Measurements from ENCODE around the gene SESN1.

The SESN1 gene

GRCh38 chr6:109024784-109025183, 69.9 kb downstream of the SESN1 start:
- no CpG with 5 or more reads among the region's 4 CpGs for WGBS, 2 donors (ENCODE audit: extremely low coverage in 2 of 2, insufficient read length in 2 of 2, insufficient replicate concordance in 1 of 2)
- Histone ChIP-seq H3K4ac (ENCODE audit: low read length) (no peak overlapping the region), H2BK12ac (ENCODE audit: low read length) (no peak overlapping the region), H3K36me3 (replicated peaks in 1 of 2; ENCODE audit: control insufficient read depth in 2 of 2, insufficient read depth in 2 of 2, low read length in 2 of 2) (no peaks in the 10 kb centered on the region), H3K9ac (ENCODE audit: low read depth, low read length, poor library complexity) (no peak overlapping the region), H3K18ac (ENCODE audit: low read length) (no peak overlapping the region), H4K91ac (ENCODE audit: low read depth, low read length, poor library complexity) (no peak overlapping the region), H3K4me1 (ENCODE audit: control insufficient read depth in 2 of 2, insufficient read depth in 1 of 2, low read depth in 1 of 2, low read length in 2 of 2) (peaks cover 0 to 2% of the 10 kb centered on the region in 2 donors), H3K4me2 (ENCODE audit: insufficient read depth, low read length, poor library complexity, severe bottlenecking) (no peak overlapping the region), H3K23ac (ENCODE audit: low read depth, low read length, poor library complexity) (no peak overlapping the region), H3K4me3 (ENCODE audit: low read length in 2 of 2) (no peak overlapping the region), H4K8ac (ENCODE audit: low read depth, low read length) (no peak overlapping the region), H3K27ac (replicated peaks; ENCODE audit: low read length) (no peak overlapping the region), H2AFZ (ENCODE audit: low read length) (no peak overlapping the region), H3K79me1 (ENCODE audit: low read depth, low read length) (no peaks in the 10 kb centered on the region), H2BK5ac (ENCODE audit: low read length) (no peak overlapping the region), H3K9me3 (replicated peaks in 1 of 2; ENCODE audit: control insufficient read depth in 2 of 2, insufficient read depth in 1 of 2, low read depth in 1 of 2, low read length in 2 of 2) (no peaks in the 10 kb centered on the region), H2BK15ac (ENCODE audit: low read length) (no peak overlapping the region), H3K27me3 (ENCODE audit: control insufficient read depth in 3 of 3, insufficient read depth in 3 of 3, low read depth in 1 of 3, low read length in 3 of 3) (no peaks in the 10 kb centered on the region), H3K14ac (ENCODE audit: low read length) (no peak overlapping the region), H2AK5ac (ENCODE audit: low read depth, low read length) (no peak overlapping the region), H2BK120ac (ENCODE audit: low read depth, low read length) (no peak overlapping the region)
- DNase-seq (ENCODE audit: low spot score): no peak

- no peak for DNase-seq (ENCODE audit: low spot score)
- Histone ChIP-seq H3K4me3 (ENCODE audit: low read length in 2 of 2) (no peak overlapping the region), H2AFZ (ENCODE audit: low read length) (no peak overlapping the region), H2BK5ac (ENCODE audit: low read length) (no peak overlapping the region), H3K14ac (ENCODE audit: low read length) (no peak overlapping the region), H4K8ac (ENCODE audit: low read depth, low read length) (no peak overlapping the region), H3K4me2 (ENCODE audit: insufficient read depth, low read length, poor library complexity, severe bottlenecking) (no peak overlapping the region), H3K4me1 (ENCODE audit: control insufficient read depth in 2 of 2, insufficient read depth in 1 of 2, low read depth in 1 of 2, low read length in 2 of 2) (peaks cover 0 to 2% of the 10 kb centered on the region in 2 donors), H2BK12ac (ENCODE audit: low read length) (no peak overlapping the region), H3K9me3 (replicated peaks in 1 of 2; ENCODE audit: control insufficient read depth in 2 of 2, insufficient read depth in 1 of 2, low read depth in 1 of 2, low read length in 2 of 2) (no peaks in the 10 kb centered on the region), H2BK15ac (ENCODE audit: low read length) (no peak overlapping the region), H2BK120ac (ENCODE audit: low read depth, low read length) (no peak overlapping the region), H3K79me1 (ENCODE audit: low read depth, low read length) (no peaks in the 10 kb centered on the region), H3K27ac (replicated peaks; ENCODE audit: low read length) (no peak overlapping the region), H3K18ac (ENCODE audit: low read length) (no peak overlapping the region), H3K36me3 (replicated peaks in 1 of 2; ENCODE audit: control insufficient read depth in 2 of 2, insufficient read depth in 2 of 2, low read length in 2 of 2) (no peaks in the 10 kb centered on the region), H4K91ac (ENCODE audit: low read depth, low read length, poor library complexity) (no peak overlapping the region), H3K4ac (ENCODE audit: low read length) (no peak overlapping the region), H3K23ac (ENCODE audit: low read depth, low read length, poor library complexity) (no peak overlapping the region), H2AK5ac (ENCODE audit: low read depth, low read length) (no peak overlapping the region), H3K27me3 (ENCODE audit: control insufficient read depth in 3 of 3, insufficient read depth in 3 of 3, low read depth in 1 of 3, low read length in 3 of 3) (no peaks in the 10 kb centered on the region), H3K9ac (ENCODE audit: low read depth, low read length, poor library complexity) (no peak overlapping the region)
- WGBS, 2 donors (ENCODE audit: extremely low coverage in 2 of 2, insufficient read length in 2 of 2, insufficient replicate concordance in 1 of 2): no CpG with 5 or more reads among the region's 2 CpGs
Observed at GRCh38 chr6:109024368-109024767, 70.3 kb downstream of the SESN1 start.

GRCh38 chr6:109023356-109023925, 71.2 kb downstream of the SESN1 start:
- Histone ChIP-seq H2AFZ (ENCODE audit: low read length) (no peak overlapping the region), H2BK15ac (ENCODE audit: low read length) (no peak overlapping the region), H3K23ac (ENCODE audit: low read depth, low read length, poor library complexity) (no peak overlapping the region), H3K4me2 (ENCODE audit: insufficient read depth, low read length, poor library complexity, severe bottlenecking) (no peak overlapping the region), H2BK5ac (ENCODE audit: low read length) (no peak overlapping the region), H3K4me1 (ENCODE audit: control insufficient read depth in 2 of 2, insufficient read depth in 1 of 2, low read depth in 1 of 2, low read length in 2 of 2) (peaks cover 0 to 2% of the 10 kb centered on the region in 2 donors), H3K9ac (ENCODE audit: low read depth, low read length, poor library complexity) (no peak overlapping the region), H3K4ac (ENCODE audit: low read length) (no peak overlapping the region), H3K14ac (ENCODE audit: low read length) (no peak overlapping the region), H4K8ac (ENCODE audit: low read depth, low read length) (no peak overlapping the region), H3K36me3 (replicated peaks in 1 of 2; ENCODE audit: control insufficient read depth in 2 of 2, insufficient read depth in 2 of 2, low read length in 2 of 2) (no peaks in the 10 kb centered on the region), H2BK120ac (ENCODE audit: low read depth, low read length) (no peak overlapping the region), H3K18ac (ENCODE audit: low read length) (no peak overlapping the region), H3K27ac (replicated peaks; ENCODE audit: low read length) (no peak overlapping the region), H3K79me1 (ENCODE audit: low read depth, low read length) (no peaks in the 10 kb centered on the region), H2BK12ac (ENCODE audit: low read length) (no peak overlapping the region), H3K27me3 (ENCODE audit: control insufficient read depth in 3 of 3, insufficient read depth in 3 of 3, low read depth in 1 of 3, low read length in 3 of 3) (no peaks in the 10 kb centered on the region), H3K9me3 (replicated peaks in 1 of 2; ENCODE audit: control insufficient read depth in 2 of 2, insufficient read depth in 1 of 2, low read depth in 1 of 2, low read length in 2 of 2) (no peaks in the 10 kb centered on the region), H3K4me3 (ENCODE audit: low read length in 2 of 2) (no peak overlapping the region), H2AK5ac (ENCODE audit: low read depth, low read length) (no peak overlapping the region), H4K91ac (ENCODE audit: low read depth, low read length, poor library complexity) (no peak overlapping the region)
- no peak for DNase-seq (ENCODE audit: low spot score)

- no peak overlapping the region for H4K8ac ChIP-seq (ENCODE audit: low read depth, low read length)
- H3K27me3 ChIP-seq (ENCODE audit: control insufficient read depth in 3 of 3, insufficient read depth in 3 of 3, low read depth in 1 of 3, low read length in 3 of 3): no peaks in the 10 kb centered on the region
- H2BK120ac ChIP-seq (ENCODE audit: low read depth, low read length): no peak overlapping the region
- no CpG with 5 or more reads among the region's 1 CpG for WGBS, 2 donors (ENCODE audit: extremely low coverage in 2 of 2, insufficient read length in 2 of 2, insufficient replicate concordance in 1 of 2)
- H2AFZ ChIP-seq (ENCODE audit: low read length): no peak overlapping the region
- H3K4me2 ChIP-seq (ENCODE audit: insufficient read depth, low read length, poor library complexity, severe bottlenecking): no peak overlapping the region
- H3K18ac ChIP-seq (ENCODE audit: low read length): no peak overlapping the region
- H3K27ac ChIP-seq (replicated peaks; ENCODE audit: low read length): no peak overlapping the region
- H2BK15ac ChIP-seq (ENCODE audit: low read length): no peak overlapping the region
- H3K4ac ChIP-seq (ENCODE audit: low read length): no peak overlapping the region
- no peak overlapping the region for H2AK5ac ChIP-seq (ENCODE audit: low read depth, low read length)
- H3K9ac ChIP-seq (ENCODE audit: low read depth, low read length, poor library complexity): no peak overlapping the region
- H3K79me1 ChIP-seq (ENCODE audit: low read depth, low read length): no peaks in the 10 kb centered on the region
- no peaks in the 10 kb centered on the region for H3K9me3 ChIP-seq (replicated peaks in 1 of 2; ENCODE audit: control insufficient read depth in 2 of 2, insufficient read depth in 1 of 2, low read depth in 1 of 2, low read length in 2 of 2)
- no peak overlapping the region for H3K23ac ChIP-seq (ENCODE audit: low read depth, low read length, poor library complexity)
- no peak for DNase-seq (ENCODE audit: low spot score)
- H4K91ac ChIP-seq (ENCODE audit: low read depth, low read length, poor library complexity): no peak overlapping the region
- no peak overlapping the region for H3K4me3 ChIP-seq (ENCODE audit: low read length in 2 of 2)
- H2BK5ac ChIP-seq (ENCODE audit: low read length): no peak overlapping the region
- H3K4me1 ChIP-seq (ENCODE audit: control insufficient read depth in 2 of 2, insufficient read depth in 1 of 2, low read depth in 1 of 2, low read length in 2 of 2): peaks cover 0 to 2% of the 10 kb centered on the region in 2 donors
- no peaks in the 10 kb centered on the region for H3K36me3 ChIP-seq (replicated peaks in 1 of 2; ENCODE audit: control insufficient read depth in 2 of 2, insufficient read depth in 2 of 2, low read length in 2 of 2)
- H3K14ac ChIP-seq (ENCODE audit: low read length): no peak overlapping the region
- H2BK12ac ChIP-seq (ENCODE audit: low read length): no peak overlapping the region
Observed at GRCh38 chr6:109021870-109022269, 72.8 kb downstream of the SESN1 start.
